ENCODE measurements around the gene DSCAML1. TPM values are rescaled to one million over a fixed set of nuclear protein-coding genes. Genes with fewer than 3 reads are reported as not detected.
A peak's percentile ranks its signal among the peaks of the same experiment; 100 is the strongest.

Gene DSCAML1
- total RNA-seq, 4 donors from 2014 or later: 2.9 to 5.8 (median 3.3) TPM

GRCh38 chr11:117686711-117687110 is 110.3 kb downstream of the DSCAML1 start:
- H3K9me3 ChIP-seq: no peaks in the 10 kb centered on the region
- H3K27me3 ChIP-seq: no peaks in the 10 kb centered on the region
- H3K27ac ChIP-seq: no peak overlapping the region
- DNase-seq: no peak
- in situ Hi-C loops (cut with MboI; ENCODE audit: low pct_ligation_motif_present in 1 of 4, low pct_unique_long_range_greater_than_20kb in 1 of 4, low sequenced_read_pairs in 3 of 4) (no loop called here), intact Hi-C loops (cut with DNase I; ENCODE audit: low total_unique reads) (no loop called here)
- no peak overlapping the region for H3K4me3 ChIP-seq
- 67 to 76% methylated on average over 2 to 3 of the region's 3 CpGs for WGBS, 2 donors (ENCODE audit: low coverage in 1 of 2)
- H3K4me1 ChIP-seq: peaks cover 0 to 9% (median 3%) of the 10 kb centered on the region in 4 donors
- TF ChIP-seq CTCF (IDR thresholded peaks at IDR 0.05) (no peak), POLR2AphosphoS5 (IDR thresholded peaks at IDR 0.05) (no peak), EP300 (IDR thresholded peaks at IDR 0.05; ENCODE audit: low read depth) (no peak), POLR2A (IDR thresholded peaks at IDR 0.05) (no peak)
- no peaks in the 10 kb centered on the region for H3K36me3 ChIP-seq

GRCh38 chr11:117685566-117685965 is 111.5 kb downstream of the DSCAML1 start:
- Histone ChIP-seq H3K4me3 (no peak overlapping the region), H3K27ac (no peak overlapping the region), H3K27me3 (no peaks in the 10 kb centered on the region), H3K9me3 (no peaks in the 10 kb centered on the region), H3K4me1 (peaks cover 0 to 9% (median 3%) of the 10 kb centered on the region in 4 donors), H3K36me3 (no peaks in the 10 kb centered on the region)
- WGBS, 2 donors (ENCODE audit: low coverage in 1 of 2): 78% methylated on average over 6 of the region's 6 CpGs; no CpG with 5 or more reads in 1 of the 2 donors
- no peak for DNase-seq
- intact Hi-C loops (cut with DNase I; ENCODE audit: low total_unique reads): no loop called here
- in situ Hi-C loops (cut with MboI; ENCODE audit: low pct_ligation_motif_present in 1 of 4, low pct_unique_long_range_greater_than_20kb in 1 of 4, low sequenced_read_pairs in 3 of 4): no loop called here
- TF ChIP-seq EP300 (IDR thresholded peaks at IDR 0.05; ENCODE audit: low read depth) (no peak), POLR2A (IDR thresholded peaks at IDR 0.05) (no peak), CTCF (IDR thresholded peaks at IDR 0.05) (no peak), POLR2AphosphoS5 (IDR thresholded peaks at IDR 0.05) (no peak)

GRCh38 chr11:117684731-117685130 is 112.3 kb downstream of the DSCAML1 start:
- Histone ChIP-seq H3K27ac (no peak overlapping the region), H3K9me3 (no peaks in the 10 kb centered on the region), H3K27me3 (no peaks in the 10 kb centered on the region), H3K4me3 (no peak overlapping the region), H3K4me1 (peaks cover 0 to 9% (median 3%) of the 10 kb centered on the region in 4 donors), H3K36me3 (no peaks in the 10 kb centered on the region)
- WGBS, 2 donors (ENCODE audit: low coverage in 1 of 2): 77% methylated on average over 4 of the region's 4 CpGs; no CpG with 5 or more reads in 1 of the 2 donors
- TF ChIP-seq EP300 (IDR thresholded peaks at IDR 0.05; ENCODE audit: low read depth) (no peak), POLR2A (IDR thresholded peaks at IDR 0.05) (no peak), POLR2AphosphoS5 (IDR thresholded peaks at IDR 0.05) (no peak), CTCF (IDR thresholded peaks at IDR 0.05) (no peak)
- intact Hi-C loops (cut with DNase I; ENCODE audit: low total_unique reads) (no loop called here), in situ Hi-C loops (cut with MboI; ENCODE audit: low pct_ligation_motif_present in 1 of 4, low pct_unique_long_range_greater_than_20kb in 1 of 4, low sequenced_read_pairs in 3 of 4) (no loop called here)
- DNase-seq: peak; percentile 29

- TF ChIP-seq POLR2AphosphoS5 (IDR thresholded peaks at IDR 0.05) (no peak), EP300 (IDR thresholded peaks at IDR 0.05; ENCODE audit: low read depth) (no peak), CTCF (IDR thresholded peaks at IDR 0.05) (no peak), POLR2A (IDR thresholded peaks at IDR 0.05) (no peak)
- H3K36me3 ChIP-seq: no peaks in the 10 kb centered on the region
- no peaks in the 10 kb centered on the region for H3K27me3 ChIP-seq
- DNase-seq: no peak
- 54 to 80% methylated on average over 3 of the region's 3 CpGs for WGBS, 2 donors (ENCODE audit: low coverage in 1 of 2)
- H3K9me3 ChIP-seq: no peaks in the 10 kb centered on the region
- peaks cover 0 to 10% (median 3%) of the 10 kb centered on the region in 4 donors for H3K4me1 ChIP-seq
- H3K27ac ChIP-seq: no peak overlapping the region
- intact Hi-C loops (cut with DNase I; ENCODE audit: low total_unique reads) (no loop called here), in situ Hi-C loops (cut with MboI; ENCODE audit: low pct_ligation_motif_present in 1 of 4, low pct_unique_long_range_greater_than_20kb in 1 of 4, low sequenced_read_pairs in 3 of 4) (no loop called here)
- H3K4me3 ChIP-seq: no peak overlapping the region
Measured at GRCh38 chr11:117684111-117684510, 112.9 kb downstream of the DSCAML1 start.
